Measurements from ENCODE around the gene PDGFC.

DNA sequence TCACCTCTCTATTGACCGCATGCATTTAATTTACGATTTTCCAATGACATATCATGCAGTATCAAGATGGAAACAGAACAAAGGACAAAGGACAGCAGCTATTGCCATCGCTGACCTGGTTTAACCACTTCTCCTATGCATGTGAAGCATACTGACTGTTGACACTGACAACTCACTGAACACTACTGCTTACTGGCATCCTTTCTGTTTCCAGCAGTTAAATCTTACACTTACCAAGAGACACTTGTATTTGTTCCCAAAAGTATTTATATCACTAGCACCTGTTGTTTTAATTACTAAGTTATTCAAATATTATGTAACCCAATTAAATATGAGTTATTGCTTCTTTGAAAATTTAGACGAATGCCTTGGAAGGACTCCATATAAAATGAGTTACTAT lies 176.7 kb downstream of the PDGFC start:
- TF ChIP-seq POLR2A (IDR thresholded peaks at IDR 0.05; ENCODE audit: low read depth, low read length) (no peak), MYC (IDR thresholded peaks at IDR 0.05; ENCODE audit: low read depth, low read length) (no peak), POLR2AphosphoS5 (IDR thresholded peaks at IDR 0.05; ENCODE audit: insufficient read depth, low read depth, low read length) (no peak), JUN (IDR thresholded peaks at IDR 0.05; ENCODE audit: borderline replicate concordance, insufficient read depth, insufficient read length, low read depth) (no peak), EZH2 (IDR thresholded peaks at IDR 0.05; ENCODE audit: borderline replicate concordance, low read depth, low read length, severe bottlenecking) (no peak), FOS (IDR thresholded peaks at IDR 0.05; ENCODE audit: borderline replicate concordance, insufficient read depth, low read length) (no peak)
- TF ChIP-seq, protein P1, sequence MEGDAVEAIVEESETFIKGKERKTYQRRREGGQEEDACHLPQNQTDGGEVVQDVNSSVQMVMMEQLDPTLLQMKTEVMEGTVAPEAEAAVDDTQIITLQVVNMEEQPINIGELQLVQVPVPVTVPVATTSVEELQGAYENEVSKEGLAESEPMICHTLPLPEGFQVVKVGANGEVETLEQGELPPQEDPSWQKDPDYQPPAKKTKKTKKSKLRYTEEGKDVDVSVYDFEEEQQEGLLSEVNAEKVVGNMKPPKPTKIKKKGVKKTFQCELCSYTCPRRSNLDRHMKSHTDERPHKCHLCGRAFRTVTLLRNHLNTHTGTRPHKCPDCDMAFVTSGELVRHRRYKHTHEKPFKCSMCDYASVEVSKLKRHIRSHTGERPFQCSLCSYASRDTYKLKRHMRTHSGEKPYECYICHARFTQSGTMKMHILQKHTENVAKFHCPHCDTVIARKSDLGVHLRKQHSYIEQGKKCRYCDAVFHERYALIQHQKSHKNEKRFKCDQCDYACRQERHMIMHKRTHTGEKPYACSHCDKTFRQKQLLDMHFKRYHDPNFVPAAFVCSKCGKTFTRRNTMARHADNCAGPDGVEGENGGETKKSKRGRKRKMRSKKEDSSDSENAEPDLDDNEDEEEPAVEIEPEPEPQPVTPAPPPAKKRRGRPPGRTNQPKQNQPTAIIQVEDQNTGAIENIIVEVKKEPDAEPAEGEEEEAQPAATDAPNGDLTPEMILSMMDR (IDR thresholded peaks at IDR 0.05; ENCODE audit: extremely low read depth in 1 of 2, insufficient read depth in 1 of 2, low read depth in 1 of 2, low read length in 2 of 2): no peak
- TF ChIP-seq, protein P2, sequence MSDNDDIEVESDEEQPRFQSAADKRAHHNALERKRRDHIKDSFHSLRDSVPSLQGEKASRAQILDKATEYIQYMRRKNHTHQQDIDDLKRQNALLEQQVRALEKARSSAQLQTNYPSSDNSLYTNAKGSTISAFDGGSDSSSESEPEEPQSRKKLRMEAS (IDR thresholded peaks at IDR 0.05; ENCODE audit: insufficient read depth, insufficient read length): no peak

All from endothelial cell of umbilical vein (primary cell).